ENCODE results near the gene RAD51B. TPM values are rescaled to one million over a fixed set of nuclear protein-coding genes. Genes with fewer than 3 reads are reported as not detected.

RAD51B gene
- polyA plus RNA-seq, 1 experiment = 6.6 TPM

- TF ChIP-seq CTCF (IDR thresholded peaks at IDR 0.05; ENCODE audit: low read depth, low read length) = no peak
- ChIA-PET CTCF (interaction anchor here (1.9 kb wide), 1 partner anchor 120 kb away, joined by 5 read pairs; no protein-coding TSS in a partner anchor), POLR2A (no interaction called here)
- no peak for DNase-seq (ENCODE audit: low read depth, low spot score)
- Histone ChIP-seq H3K27ac (ENCODE audit: low read depth, low read length) (no peak overlapping the region), H3K9me3 (ENCODE audit: control insufficient read depth, insufficient read depth, low read length) (no peaks in the 10 kb centered on the region), H3K27me3 (ENCODE audit: control insufficient read depth, insufficient read depth, low read length) (no peaks in the 10 kb centered on the region), H3K4me3 (ENCODE audit: low read depth, low read length) (no peak overlapping the region)
Measured at GRCh38 chr14:68668531-68668930, 849.0 kb downstream of the RAD51B start.

GRCh38 chr14:68669111-68669511 is 849.5 kb downstream of the RAD51B start:
- TF ChIP-seq CTCF (IDR thresholded peaks at IDR 0.05; ENCODE audit: low read depth, low read length) = no peak
- no peaks in the 10 kb centered on the region for H3K27me3 ChIP-seq (ENCODE audit: control insufficient read depth, insufficient read depth, low read length)
- no peak overlapping the region for H3K4me3 ChIP-seq (ENCODE audit: low read depth, low read length)
- ChIA-PET CTCF (interaction anchor here (1.9 kb wide), 1 partner anchor 119 kb away, joined by 5 read pairs; no protein-coding TSS in a partner anchor), POLR2A (no interaction called here)
- no peak overlapping the region for H3K27ac ChIP-seq (ENCODE audit: low read depth, low read length)
- no peaks in the 10 kb centered on the region for H3K9me3 ChIP-seq (ENCODE audit: control insufficient read depth, insufficient read depth, low read length)
- DNase-seq (ENCODE audit: low read depth, low spot score) = no peak

GRCh38 chr14:68669603-68670358 is 850.2 kb downstream of the RAD51B start:
- no peak overlapping the region for H3K27ac ChIP-seq (ENCODE audit: low read depth, low read length)
- no peak for TF ChIP-seq CTCF (IDR thresholded peaks at IDR 0.05; ENCODE audit: low read depth, low read length)
- H3K27me3 ChIP-seq (ENCODE audit: control insufficient read depth, insufficient read depth, low read length) = no peaks in the 10 kb centered on the region
- no peaks in the 10 kb centered on the region for H3K9me3 ChIP-seq (ENCODE audit: control insufficient read depth, insufficient read depth, low read length)
- no peak overlapping the region for H3K4me3 ChIP-seq (ENCODE audit: low read depth, low read length)
- CTCF ChIA-PET = no interaction called here
- no peak for DNase-seq (ENCODE audit: low read depth, low spot score)
- POLR2A ChIA-PET = interaction anchor here (0.7 kb wide), 1 partner anchor 19 kb away, joined by 3 read pairs; no protein-coding TSS in a partner anchor

- no peak for DNase-seq (ENCODE audit: low read depth, low spot score)
- CTCF ChIA-PET = no interaction called here
- Histone ChIP-seq H3K9me3 (ENCODE audit: control insufficient read depth, insufficient read depth, low read length) (no peaks in the 10 kb centered on the region), H3K27me3 (ENCODE audit: control insufficient read depth, insufficient read depth, low read length) (no peaks in the 10 kb centered on the region), H3K4me3 (ENCODE audit: low read depth, low read length) (no peak overlapping the region), H3K27ac (ENCODE audit: low read depth, low read length) (no peak overlapping the region)
- no peak for TF ChIP-seq CTCF (IDR thresholded peaks at IDR 0.05; ENCODE audit: low read depth, low read length)
- POLR2A ChIA-PET = no interaction called here
Measured at GRCh38 chr14:68670359-68670715, 850.8 kb downstream of the RAD51B start.

GRCh38 chr14:68671909-68672308 is 852.3 kb downstream of the RAD51B start:
- DNase-seq (ENCODE audit: low read depth, low spot score) = no peak
- CTCF ChIA-PET = no interaction called here
- Histone ChIP-seq H3K4me3 (ENCODE audit: low read depth, low read length) (no peak overlapping the region), H3K27me3 (ENCODE audit: control insufficient read depth, insufficient read depth, low read length) (no peaks in the 10 kb centered on the region), H3K27ac (ENCODE audit: low read depth, low read length) (no peak overlapping the region), H3K9me3 (ENCODE audit: control insufficient read depth, insufficient read depth, low read length) (no peaks in the 10 kb centered on the region)
- TF ChIP-seq CTCF (IDR thresholded peaks at IDR 0.05; ENCODE audit: low read depth, low read length) = no peak
- POLR2A ChIA-PET = no interaction called here

All from AG04450 (cell line).